CD4-positive, alpha-beta T cell treated with Interleukin-21 for 1 hour (primary cell): ENCODE data around the gene CEP152.
A peak's percentile ranks its signal among the peaks of the same experiment; 100 is the strongest.
"Not testable (repeated sequence)": the region's sequence is repeated elsewhere in the genome, so short reads cannot be mapped to it uniquely, and the experiment has no call there.

ENCODE experiments used
- DNase-seq: peaks from one replicate; pipeline ENCODE4 v3.0.0-alpha.2; 2020

Gene CEP152

GRCh38 chr15:48810414-48811324, at the start of gene CEP152:
Gene CEP152 (minus strand): TSS chr15:48811069. CDS start chr15:48805649, 5,420 bp downstream.
- DNase-seq = peak; percentile 99

- no peak for DNase-seq
Observed at GRCh38 chr15:48859426-48859825, 48.6 kb upstream of the CEP152 start.

GRCh38 chr15:48858401-48858800, 47.5 kb upstream of the CEP152 start:
- no peak for DNase-seq

- no peak for DNase-seq
Observed at GRCh38 chr15:48856942-48857341, 46.1 kb upstream of the CEP152 start.

- DNase-seq = no peak
Observed at GRCh38 chr15:48855501-48856440, 44.9 kb upstream of the CEP152 start.

GRCh38 chr15:48854434-48854833, 43.6 kb upstream of the CEP152 start:
- not testable (repeated sequence) for DNase-seq

GRCh38 chr15:48851956-48852355, 41.1 kb upstream of the CEP152 start:
- DNase-seq = no peak

GRCh38 chr15:48850648-48851047, 39.8 kb upstream of the CEP152 start:
- DNase-seq = no peak

GRCh38 chr15:48845123-48845522, 34.3 kb upstream of the CEP152 start:
- DNase-seq = no peak

- DNase-seq = no peak
Observed at GRCh38 chr15:48842501-48842900, 31.6 kb upstream of the CEP152 start.

GRCh38 chr15:48834756-48835155, 23.9 kb upstream of the CEP152 start:
- no peak for DNase-seq

- DNase-seq = no peak
Observed at GRCh38 chr15:48833526-48834239, 22.8 kb upstream of the CEP152 start.

- DNase-seq = no peak
Observed at GRCh38 chr15:48832648-48833047, 21.8 kb upstream of the CEP152 start.

- no peak for DNase-seq
Observed at GRCh38 chr15:48828906-48829305, 18.0 kb upstream of the CEP152 start.

GRCh38 chr15:48828471-48828870, 17.6 kb upstream of the CEP152 start:
- no peak for DNase-seq

- no peak for DNase-seq
Observed at GRCh38 chr15:48825075-48825474, 14.2 kb upstream of the CEP152 start.

- DNase-seq = no peak
Observed at GRCh38 chr15:48823706-48824105, 12.8 kb upstream of the CEP152 start.

- no peak for DNase-seq
Observed at GRCh38 chr15:48823237-48823636, 12.4 kb upstream of the CEP152 start.

GRCh38 chr15:48814286-48814685, 3.4 kb upstream of the CEP152 start:
- no peak for DNase-seq

GRCh38 chr15:48811325-48811958, 573 bp upstream of the CEP152 start:
- DNase-seq = no peak

- no peak for DNase-seq
Observed at GRCh38 chr15:48806151-48806550, 4.7 kb downstream of the CEP152 start.

GRCh38 chr15:48805591-48805990, 5.3 kb downstream of the CEP152 start:
- no peak for DNase-seq
